Natural killer cell (primary cell): ENCODE measurements around the gene CDSN. TPM values are rescaled to one million over a fixed set of nuclear protein-coding genes. Genes with fewer than 3 reads are reported as not detected.
A peak's percentile ranks its signal among the peaks of the same experiment; 100 is the strongest.

Experiments used
- ATAC-seq, 3 donors: fragments of 150-1000 bp in 2 of 3; fragments of 200-7000 bp in 1 of 3; cut with Tn5 transposase; 1 replicate in 1 of 3; 2 replicates in 2 of 3; pipeline ENCODE4 v1.10.0; 2021; ENCODE audit warnings: mild to moderate bottlenecking in 2 of 3, moderate library complexity in 2 of 3
- DNase-seq, 2 donors: peaks; one replicate each; pipeline versions ENCODE4 v3.0.0 to v3.0.0-alpha.2; 2013 to 2021; ENCODE audit warnings: mixed read lengths in 1 of 2
- H3K27ac ChIP-seq: one replicate; pipeline ENCODE4 v1.5.1; 2013; ENCODE audit warnings: mild to moderate bottlenecking, low read length
- H3K27me3 ChIP-seq: one replicate; pipeline ENCODE4 v1.6.1; 2013; ENCODE audit warnings: low read length; ENCODE audit not compliant: control insufficient read depth, insufficient read depth
- H3K36me3 ChIP-seq: one replicate; pipeline ENCODE4 v1.6.1; 2013; ENCODE audit warnings: low read length; ENCODE audit not compliant: control insufficient read depth, insufficient read depth
- H3K4me1 ChIP-seq: one replicate; pipeline ENCODE4 v1.6.1; 2013; ENCODE audit warnings: low read length; ENCODE audit not compliant: control insufficient read depth, insufficient read depth
- H3K4me3 ChIP-seq: one replicate; pipeline ENCODE4 v1.5.1; 2013; ENCODE audit warnings: low read length
- H3K9me3 ChIP-seq: one replicate; pipeline ENCODE4 v1.6.1; 2013; ENCODE audit warnings: low read length; ENCODE audit not compliant: control insufficient read depth, insufficient read depth
- H3K27ac Mint-ChIP-seq, 2 donors: one replicate each; pipeline ENCODE4 v1.8.0; 2022; ENCODE audit warnings: mild to moderate bottlenecking in 2 of 2, mixed read lengths in 2 of 2, moderate library complexity in 1 of 2
- H3K27me3 Mint-ChIP-seq, 2 donors: one replicate each; pipeline ENCODE4 v1.8.0; 2022; ENCODE audit warnings: low read depth in 2 of 2, mixed read lengths in 2 of 2
- H3K36me3 Mint-ChIP-seq: one replicate; pipeline ENCODE4 v1.8.0; 2022; ENCODE audit warnings: mixed read lengths
- H3K4me1 Mint-ChIP-seq, 2 donors: one replicate each; pipeline ENCODE4 v1.8.0; 2022; ENCODE audit warnings: mixed read lengths in 2 of 2
- H3K4me3 Mint-ChIP-seq: one replicate; pipeline ENCODE4 v1.8.0; 2022; ENCODE audit warnings: mild to moderate bottlenecking, moderate library complexity, mixed read lengths
- H3K9me3 Mint-ChIP-seq, 2 donors: one replicate each; pipeline ENCODE4 v1.8.0; 2022; ENCODE audit warnings: mixed read lengths in 2 of 2
- CTCF ChIP-seq: fragments of 200-600 bp; IDR thresholded peaks from one replicate; pipeline ENCODE4 v1.8.0; 2022; ENCODE audit warnings: antibody characterized with exemption
- WGBS: methylation state at CpG from one replicate; pipeline ENCODE4 v1.1.7; 2013; ENCODE audit warnings: missing lambda C conversion rate; ENCODE audit not compliant: insufficient coverage; 5-methylcytosine and 5-hydroxymethylcytosine counted together
- intact Hi-C: fragments of 100-400 bp; cut with micrococcal nuclease; formaldehyde crosslinking; loops from one replicate; pipeline ENCODE4 v1.14.2; 2022
- total RNA-seq, 4 donors: library from RNA; stranded (reverse); fragments of 120-200 nt in 1 of 4; gene quantifications; one replicate each; pipeline versions ENCODE4 v1.2.3 to v1.2.4, GENCODE V29; 2013 to 2022

The CDSN gene
- total RNA-seq, 3 donors from 2014 or later (not counting 1 experiment from before 2014, with no cell fraction given) = not detected

GRCh38 chr6:31128093-31128676 lies 7.9 kb upstream of the CDSN start:
- H3K27ac ChIP-seq = no peak overlapping the region
- H3K4me3 Mint-ChIP-seq = no peak overlapping the region
- peak; percentile 83 for TF ChIP-seq CTCF
- H3K36me3 ChIP-seq = no peaks in the 10 kb centered on the region
- intact Hi-C loops = no loop called here
- no peaks in the 10 kb centered on the region for H3K36me3 Mint-ChIP-seq
- H3K27me3 ChIP-seq = no peaks in the 10 kb centered on the region
- WGBS = 16% methylated on average over 6 of the region's 8 CpGs
- H3K9me3 Mint-ChIP-seq = no peaks in the 10 kb centered on the region
- no peaks in the 10 kb centered on the region for H3K4me1 ChIP-seq
- DNase-seq (peak; percentile 63 to 85), ATAC-seq (peak; percentile 70 to 78 (median 77))
- H3K9me3 ChIP-seq = no peaks in the 10 kb centered on the region
- no peak overlapping the region for H3K27ac Mint-ChIP-seq
- H3K27me3 Mint-ChIP-seq = peaks cover 6 to 16% of the 10 kb centered on the region in 2 donors
- H3K4me3 ChIP-seq = no peak overlapping the region
- H3K4me1 Mint-ChIP-seq = peaks cover 5% of the 10 kb centered on the region in 2 donors

- Mint-ChIP-seq H3K27ac (no peak overlapping the region), H3K27me3 (peaks cover 6 to 18% of the 10 kb centered on the region in 2 donors), H3K4me3 (no peak overlapping the region), H3K4me1 (peaks cover 5% of the 10 kb centered on the region in 2 donors), H3K9me3 (no peaks in the 10 kb centered on the region), H3K36me3 (no peaks in the 10 kb centered on the region)
- Histone ChIP-seq H3K27me3 (no peaks in the 10 kb centered on the region), H3K9me3 (no peaks in the 10 kb centered on the region), H3K27ac (no peak overlapping the region), H3K36me3 (no peaks in the 10 kb centered on the region), H3K4me3 (no peak overlapping the region), H3K4me1 (no peaks in the 10 kb centered on the region)
- intact Hi-C loops = no loop called here
- ATAC-seq = no peak
- no peak for TF ChIP-seq CTCF
- no peak for DNase-seq
- WGBS = 84% methylated on average over 16 of the region's 16 CpGs
These were observed 6.3 kb upstream of the CDSN start for GRCh38 chr6:31126396-31127175.

GRCh38 chr6:31125586-31126363 lies 5.5 kb upstream of the CDSN start:
- Histone ChIP-seq H3K27me3 (no peaks in the 10 kb centered on the region), H3K4me3 (no peak overlapping the region), H3K9me3 (no peaks in the 10 kb centered on the region), H3K36me3 (no peaks in the 10 kb centered on the region), H3K4me1 (no peaks in the 10 kb centered on the region), H3K27ac (no peak overlapping the region)
- TF ChIP-seq CTCF = no peak
- Mint-ChIP-seq H3K27me3 (peaks cover 6 to 18% of the 10 kb centered on the region in 2 donors), H3K27ac (no peak overlapping the region), H3K4me3 (no peak overlapping the region), H3K36me3 (no peaks in the 10 kb centered on the region), H3K9me3 (no peaks in the 10 kb centered on the region), H3K4me1 (peaks cover 5% of the 10 kb centered on the region in 2 donors)
- ATAC-seq (no peak), DNase-seq (no peak)
- WGBS = 69% methylated on average over 12 of the region's 12 CpGs
- intact Hi-C loops = no loop called here
